ENCODE data around the gene PHLDA1. TPM values are rescaled to one million over a fixed set of nuclear protein-coding genes. Genes with fewer than 3 reads are reported as not detected.
A peak's percentile ranks its signal among the peaks of the same experiment; 100 is the strongest.

Gene PHLDA1
- total and polyA plus RNA-seq, 9 of the 15 experiments (the other 6 are each of a cell fraction or from before 2014, with no cell fraction given): 0.15 to 2.9 (median 0.54) TPM

- TF ChIP-seq SREBF2 (CRISPR knock-in tag; IDR thresholded peaks at IDR 0.05) (no peak), FUS (optimal IDR thresholded peaks at IDR 0.05; ENCODE audit: low read depth, low read length) (no peak), ZBTB2 (IDR thresholded peaks at IDR 0.05) (0 out of 2 replicates have a peak, but pooled peaks have one; percentile 44), ZFX (CRISPR knock-in tag; IDR thresholded peaks at IDR 0.05) (peak; percentile 88), ZNF589 (CRISPR knock-in tag; IDR thresholded peaks at IDR 0.05; ENCODE audit: low read depth) (0 out of 2 replicates have a peak, but pooled peaks have one; percentile 26), HEY1 (CRISPR knock-in tag; IDR thresholded peaks at IDR 0.05; ENCODE audit: borderline replicate concordance) (no peak), EGR1 (conservative IDR thresholded peaks at IDR 0.05) (peak; percentile 66), PTBP1 (IDR thresholded peaks at IDR 0.05; ENCODE audit: low read depth, low read length) (no peak), CHD2 (IDR thresholded peaks at IDR 0.05; ENCODE audit: low read depth, low read length) (peak; percentile 60; the same call in 1 of the 2 replicates), DMBX1 (CRISPR knock-in tag; IDR thresholded peaks at IDR 0.05; ENCODE audit: borderline replicate concordance) (0 out of 2 replicates have a peak, but pooled peaks have one; percentile 11), MAFG (tag; conservative IDR thresholded peaks at IDR 0.05) (no peak), EP400 (IDR thresholded peaks at IDR 0.05) (peak; percentile 29; the same call in 1 of the 2 replicates), ATF1 (CRISPR knock-in tag; IDR thresholded peaks at IDR 0.05) (no peak), ATF1 (tag; IDR thresholded peaks at IDR 0.05) (0 out of 2 replicates have a peak, but pooled peaks have one; percentile 28), CREM (IDR thresholded peaks at IDR 0.05; ENCODE audit: low read depth) (peak; percentile 14; the same call in 1 of the 2 replicates), CBX3 (IDR thresholded peaks at IDR 0.05; ENCODE audit: borderline replicate concordance in 1 of 2, low read length in 2 of 2) (0 out of 3 replicates have a peak, but pooled peaks of 1 of the 2 experiments have one; percentile 5), ZNF766 (CRISPR knock-in tag; conservative IDR thresholded peaks at IDR 0.05) (peak; percentile 61; the same call in 1 of the 2 replicates), SAFB (IDR thresholded peaks at IDR 0.05; ENCODE audit: borderline replicate concordance, low read depth, low read length) (peak; percentile 58; the same call in 1 of the 2 replicates), ZNF224 (CRISPR knock-in tag; IDR thresholded peaks at IDR 0.05) (no peak), HMBOX1 (IDR thresholded peaks at IDR 0.05) (0 out of 2 replicates have a peak, but pooled peaks have one; percentile 3), ZKSCAN8 (CRISPR knock-in tag; IDR thresholded peaks at IDR 0.05) (no peak), ZNF584 (CRISPR knock-in tag; IDR thresholded peaks at IDR 0.05; ENCODE audit: low read depth) (no peak; the same call in 1 of the 2 replicates)
- TF ChIP-seq, protein P1, sequence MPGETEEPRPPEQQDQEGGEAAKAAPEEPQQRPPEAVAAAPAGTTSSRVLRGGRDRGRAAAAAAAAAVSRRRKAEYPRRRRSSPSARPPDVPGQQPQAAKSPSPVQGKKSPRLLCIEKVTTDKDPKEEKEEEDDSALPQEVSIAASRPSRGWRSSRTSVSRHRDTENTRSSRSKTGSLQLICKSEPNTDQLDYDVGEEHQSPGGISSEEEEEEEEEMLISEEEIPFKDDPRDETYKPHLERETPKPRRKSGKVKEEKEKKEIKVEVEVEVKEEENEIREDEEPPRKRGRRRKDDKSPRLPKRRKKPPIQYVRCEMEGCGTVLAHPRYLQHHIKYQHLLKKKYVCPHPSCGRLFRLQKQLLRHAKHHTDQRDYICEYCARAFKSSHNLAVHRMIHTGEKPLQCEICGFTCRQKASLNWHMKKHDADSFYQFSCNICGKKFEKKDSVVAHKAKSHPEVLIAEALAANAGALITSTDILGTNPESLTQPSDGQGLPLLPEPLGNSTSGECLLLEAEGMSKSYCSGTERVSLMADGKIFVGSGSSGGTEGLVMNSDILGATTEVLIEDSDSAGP (CRISPR knock-in tag; IDR thresholded peaks at IDR 0.05): 0 out of 2 replicates have a peak, but pooled peaks have one; percentile 47
- TF ChIP-seq, protein P2, sequence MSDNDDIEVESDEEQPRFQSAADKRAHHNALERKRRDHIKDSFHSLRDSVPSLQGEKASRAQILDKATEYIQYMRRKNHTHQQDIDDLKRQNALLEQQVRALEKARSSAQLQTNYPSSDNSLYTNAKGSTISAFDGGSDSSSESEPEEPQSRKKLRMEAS (CRISPR knock-in tag; IDR thresholded peaks at IDR 0.05): no peak
Observed at GRCh38 chr12:76032043-76032981, 736 bp upstream of the PHLDA1 start (continued).

Data from K562 (cell line).